UCSD-AML1 (cell line): Measurements from ENCODE around the gene SERPING1.
"Not testable (repeated sequence)": the region's sequence is repeated elsewhere in the genome, so short reads cannot be mapped to it uniquely, and the experiment has no call there.

ENCODE experiments used
- DNase-seq: peaks from one replicate; lab custom pipeline; 2025; ENCODE audit not compliant: unreplicated experiment; lab: John Stamatoyannopoulos, UW

SERPING1 gene

GRCh38 chr11:57652230-57652629, 54.7 kb downstream of the SERPING1 start:
- not testable (repeated sequence) for DNase-seq

GRCh38 chr11:57652662-57653061, 55.2 kb downstream of the SERPING1 start:
- DNase-seq: no peak

- no peak for DNase-seq
Measured at GRCh38 chr11:57653163-57653562, 55.7 kb downstream of the SERPING1 start.

GRCh38 chr11:57656885-57657193, 59.4 kb downstream of the SERPING1 start:
- no peak for DNase-seq

- peak; percentile 98 for DNase-seq
Measured at GRCh38 chr11:57657194-57658022, 59.9 kb downstream of the SERPING1 start, which contains the start of gene CLP1. CLP1 (plus strand) TSS chr11:57657762; CDS start chr11:57659477, 1,715 bp downstream.

GRCh38 chr11:57658023-57658361, 60.5 kb downstream of the SERPING1 start:
- no peak for DNase-seq

- DNase-seq: no peak
Measured at GRCh38 chr11:57659669-57660068, 62.2 kb downstream of the SERPING1 start.

- peak; percentile 15 for DNase-seq
Measured at GRCh38 chr11:57662893-57663292, 65.4 kb downstream of the SERPING1 start.

GRCh38 chr11:57663975-57664374, 66.5 kb downstream of the SERPING1 start:
- DNase-seq: no peak
